Activated T-helper 9 cell treated with anti-CD3 and anti-CD28 coated beads, Interleukin-2, amount 50 U/mL, for 16 hours (primary cell): ENCODE data around the gene GJB4.
"Not testable (repeated sequence)": the region's sequence is repeated elsewhere in the genome, so short reads cannot be mapped to it uniquely, and the experiment has no call there.

ENCODE experiments used
- DNase-seq: peaks from one replicate; pipeline ENCODE4 v3.0.0-alpha.2; 2020; ENCODE audit warnings: low read depth

The GJB4 gene

GRCh38 chr1:34800214-34800613 is 40.7 kb downstream of the GJB4 start:
- no peak for DNase-seq

- DNase-seq, result no peak
These were observed 44.2 kb downstream of the GJB4 start for GRCh38 chr1:34803770-34804169.

- no peak for DNase-seq
These were observed 46.9 kb downstream of the GJB4 start for GRCh38 chr1:34806396-34806795.

DNA sequence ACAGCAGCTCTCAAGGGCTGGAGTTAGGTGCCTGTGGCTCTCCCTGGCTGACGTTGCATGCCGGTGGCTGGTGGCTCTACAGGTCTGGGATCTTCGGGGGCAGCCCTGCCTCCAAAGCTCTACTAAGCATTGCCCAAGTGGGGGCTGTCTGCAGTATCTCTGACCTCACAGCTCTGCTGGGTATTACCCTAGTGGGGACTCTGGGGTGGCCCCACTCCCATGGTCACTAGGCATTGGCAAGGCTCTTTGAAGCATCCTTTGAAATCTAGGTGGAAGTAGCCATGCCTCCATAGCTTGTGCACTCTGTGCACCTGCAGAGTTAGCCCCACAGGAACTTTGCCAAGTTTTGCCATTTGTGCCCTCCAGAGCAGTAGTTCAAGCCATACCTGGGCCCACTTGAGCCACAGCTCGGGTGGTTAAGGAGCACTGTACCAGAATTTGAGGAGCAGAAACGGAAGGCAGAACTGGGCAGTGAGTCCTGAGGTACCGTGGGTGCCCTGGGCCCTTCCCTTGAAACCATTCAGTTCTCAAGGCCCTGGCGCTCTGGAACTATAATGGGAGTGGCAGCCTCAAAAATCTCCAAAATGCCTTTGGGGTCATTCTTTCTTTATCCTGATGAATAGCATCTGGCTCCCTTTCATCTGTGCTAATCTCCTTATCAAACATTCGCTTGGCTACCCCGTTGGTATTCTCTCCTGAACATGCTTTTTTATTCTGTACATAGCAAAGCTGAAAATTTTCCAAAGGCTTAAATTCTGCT is 48.7 kb downstream of the GJB4 start:
- DNase-seq, result no peak

DNA sequence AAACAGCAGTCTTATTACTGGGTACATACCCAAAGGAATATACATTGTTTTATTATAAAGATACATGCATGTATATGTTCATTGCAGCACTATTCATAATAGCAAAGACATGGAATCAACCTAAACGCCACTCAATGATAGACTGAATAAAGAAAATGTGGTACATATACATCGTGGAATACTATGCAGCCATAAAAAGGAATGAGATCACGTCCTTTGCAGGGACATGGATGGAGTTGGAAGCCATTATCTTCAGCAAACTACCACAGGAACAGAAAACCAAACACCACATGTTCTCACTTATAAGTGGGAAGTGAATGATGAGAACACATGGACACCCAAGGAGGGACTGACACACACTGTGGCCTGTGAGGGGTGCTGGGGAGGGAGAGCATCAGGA is 51.2 kb downstream of the GJB4 start:
- not testable (repeated sequence) for DNase-seq
